ENCODE measurements around the gene PARD3B. TPM values are rescaled to one million over a fixed set of nuclear protein-coding genes. Genes with fewer than 3 reads are reported as not detected.
A peak's percentile ranks its signal among the peaks of the same experiment; 100 is the strongest.

PARD3B gene
- total RNA-seq, 4 donors from 2014 or later, result 32.6 to 65.7 (median 38.6) TPM

DNA sequence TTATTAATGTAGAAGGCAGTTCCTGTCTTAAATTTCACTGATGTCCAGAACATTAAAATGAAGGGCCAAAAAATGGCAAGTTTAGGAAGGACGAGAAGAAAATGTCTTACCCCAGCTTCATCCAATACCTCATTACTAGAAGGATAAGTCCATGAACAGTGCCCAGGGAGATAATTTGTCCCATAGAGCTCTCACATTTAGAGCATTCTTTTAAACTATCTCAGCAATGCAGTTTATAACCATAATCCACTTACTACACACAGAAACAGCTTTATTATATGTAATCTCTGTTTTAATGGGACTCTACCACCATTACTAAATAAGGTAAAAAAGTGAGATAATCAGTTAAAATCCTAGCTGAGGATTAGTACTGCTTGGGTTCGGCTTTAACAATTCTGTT lies 142.5 kb downstream of the PARD3B start:
- DNase-seq, result no peak
- TF ChIP-seq POLR2A (IDR thresholded peaks at IDR 0.05), result no peak
- TF ChIP-seq POLR2AphosphoS5 (IDR thresholded peaks at IDR 0.05), result no peak
- TF ChIP-seq CTCF (IDR thresholded peaks at IDR 0.05), result no peak
- no peak for TF ChIP-seq EP300 (IDR thresholded peaks at IDR 0.05; ENCODE audit: low read depth)
- intact Hi-C loops (cut with DNase I; ENCODE audit: low total_unique reads) (loop anchor here (10.0 kb wide), 2 partner anchors 233 to 987 kb away; no protein-coding TSS in a partner anchor), in situ Hi-C loops (cut with MboI; ENCODE audit: low pct_ligation_motif_present in 1 of 4, low pct_unique_long_range_greater_than_20kb in 1 of 4, low sequenced_read_pairs in 3 of 4) (loop anchor here in 1 of 4 donors (25.0 kb wide), 1 partner anchor 350 kb away; no protein-coding TSS in a partner anchor)
- Histone ChIP-seq H3K9me3 (no peaks in the 10 kb centered on the region), H3K27ac (no peak overlapping the region), H3K27me3 (no peaks in the 10 kb centered on the region), H3K4me1 (peaks cover 0 to 15% (median 0%) of the 10 kb centered on the region in 4 donors), H3K36me3 (no peaks in the 10 kb centered on the region), H3K4me3 (no peak overlapping the region)
- 52 to 62% methylated on average over 2 of the region's 2 CpGs for WGBS, 2 donors (ENCODE audit: low coverage in 1 of 2)

DNA sequence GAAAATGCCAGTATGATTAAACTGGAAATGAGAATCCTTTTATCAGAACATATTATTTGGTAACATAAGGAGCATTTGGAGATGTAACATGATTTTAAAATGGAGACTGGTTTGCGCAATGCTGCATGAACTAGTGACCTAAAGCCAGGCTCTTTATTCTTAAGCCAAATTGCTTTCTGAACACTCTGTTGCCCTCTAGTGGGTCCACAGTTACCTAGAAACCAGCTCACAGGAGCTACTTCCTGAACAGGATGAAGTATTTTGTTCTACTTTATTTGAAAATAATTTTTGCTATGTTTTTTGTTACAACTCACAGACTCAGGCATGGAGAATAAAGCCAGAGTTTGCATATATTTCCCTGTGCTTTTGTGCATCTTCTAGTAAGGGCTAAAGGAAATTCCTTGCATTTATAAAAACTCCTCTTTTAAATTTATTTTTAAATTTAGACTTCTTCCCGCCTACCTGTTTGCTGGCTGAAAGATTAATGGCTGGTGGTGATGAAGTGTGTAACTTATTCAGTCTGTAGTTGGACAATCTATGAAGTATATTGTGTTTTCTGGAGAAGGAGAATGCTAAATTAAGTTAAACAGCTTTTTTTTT lies 146.7 kb downstream of the PARD3B start:
- Histone ChIP-seq H3K27me3 (no peaks in the 10 kb centered on the region), H3K4me3 (no peak overlapping the region), H3K9me3 (no peaks in the 10 kb centered on the region), H3K4me1 (peaks cover 0 to 19% (median 0%) of the 10 kb centered on the region in 4 donors), H3K27ac (no peak overlapping the region), H3K36me3 (no peaks in the 10 kb centered on the region)
- peak; percentile 39 for DNase-seq
- WGBS, 2 donors (ENCODE audit: low coverage in 1 of 2), result 61 to 64% methylated on average over 2 of the region's 2 CpGs
- intact Hi-C loops (cut with DNase I; ENCODE audit: low total_unique reads) (loop anchor here (10.0 kb wide), 1 partner anchor 367 kb away; no protein-coding TSS in a partner anchor), in situ Hi-C loops (cut with MboI; ENCODE audit: low pct_ligation_motif_present in 1 of 4, low pct_unique_long_range_greater_than_20kb in 1 of 4, low sequenced_read_pairs in 3 of 4) (loop anchor here (10.0 to 25.0 kb wide), 2 partner anchors 355 to 367 kb away; no protein-coding TSS in a partner anchor)
- TF ChIP-seq POLR2A (IDR thresholded peaks at IDR 0.05) (no peak), CTCF (IDR thresholded peaks at IDR 0.05) (peak; percentile 58 to 76 (median 66)), POLR2AphosphoS5 (IDR thresholded peaks at IDR 0.05) (peak in 1 of 3 donors; percentile 14)

DNA sequence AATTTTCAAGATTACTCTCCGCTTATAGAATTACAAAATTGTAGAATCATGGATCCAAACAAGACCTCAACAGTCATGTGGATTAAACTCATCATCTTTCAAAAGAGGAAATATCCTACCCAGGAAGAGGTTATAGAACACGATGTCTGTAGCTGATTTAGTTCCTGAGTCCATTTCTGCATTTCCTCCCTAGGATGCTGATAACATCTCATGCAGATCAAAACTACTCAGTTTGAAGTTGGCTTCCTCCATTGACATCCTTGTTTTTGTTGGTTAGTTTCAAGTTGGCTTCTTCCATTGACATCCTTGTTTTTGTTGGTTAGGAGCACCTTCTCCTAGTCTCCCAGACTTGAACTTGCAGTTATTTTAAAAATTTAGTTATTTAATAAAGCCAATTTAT lies 147.5 kb downstream of the PARD3B start:
- no peak overlapping the region for H3K27ac ChIP-seq
- no peak for TF ChIP-seq POLR2AphosphoS5 (IDR thresholded peaks at IDR 0.05)
- no peak for TF ChIP-seq EP300 (IDR thresholded peaks at IDR 0.05; ENCODE audit: low read depth)
- TF ChIP-seq POLR2A (IDR thresholded peaks at IDR 0.05), result no peak
- TF ChIP-seq CTCF (IDR thresholded peaks at IDR 0.05), result no peak

GRCh38 chr2:204693262-204693661 lies 148.0 kb downstream of the PARD3B start:
- WGBS, 2 donors (ENCODE audit: low coverage in 1 of 2), result 45 to 61% methylated on average over 3 of the region's 3 CpGs
- no peaks in the 10 kb centered on the region for H3K27me3 ChIP-seq
- H3K27ac ChIP-seq, result no peak overlapping the region
- no peak overlapping the region for H3K4me3 ChIP-seq
- in situ Hi-C loops (cut with MboI; ENCODE audit: low pct_ligation_motif_present in 1 of 4, low pct_unique_long_range_greater_than_20kb in 1 of 4, low sequenced_read_pairs in 3 of 4) (loop anchor here (10.0 to 25.0 kb wide), 2 partner anchors 356 to 368 kb away; no protein-coding TSS in a partner anchor), intact Hi-C loops (cut with DNase I; ENCODE audit: low total_unique reads) (loop anchor here (10.0 kb wide), 1 partner anchor 368 kb away; no protein-coding TSS in a partner anchor)
- no peak for DNase-seq
- no peaks in the 10 kb centered on the region for H3K9me3 ChIP-seq
- no peaks in the 10 kb centered on the region for H3K36me3 ChIP-seq
- TF ChIP-seq EP300 (IDR thresholded peaks at IDR 0.05; ENCODE audit: low read depth), result no peak
- no peak for TF ChIP-seq POLR2A (IDR thresholded peaks at IDR 0.05)
- TF ChIP-seq CTCF (IDR thresholded peaks at IDR 0.05), result no peak
- no peak for TF ChIP-seq POLR2AphosphoS5 (IDR thresholded peaks at IDR 0.05)
- peaks cover 0 to 10% (median 0%) of the 10 kb centered on the region in 4 donors for H3K4me1 ChIP-seq

More for the DNA sequence above, 147.5 kb downstream of the PARD3B start:
- no peaks in the 10 kb centered on the region for H3K27me3 ChIP-seq
- H3K4me1 ChIP-seq, result peaks cover 0 to 12% (median 0%) of the 10 kb centered on the region in 4 donors
- WGBS, 2 donors (ENCODE audit: low coverage in 1 of 2), result 68 to 80% methylated on average over 2 of the region's 2 CpGs
- no peaks in the 10 kb centered on the region for H3K9me3 ChIP-seq
- H3K4me3 ChIP-seq, result no peak overlapping the region
- in situ Hi-C loops (cut with MboI; ENCODE audit: low pct_ligation_motif_present in 1 of 4, low pct_unique_long_range_greater_than_20kb in 1 of 4, low sequenced_read_pairs in 3 of 4) (loop anchor here (10.0 to 25.0 kb wide), 2 partner anchors 355 to 368 kb away; no protein-coding TSS in a partner anchor), intact Hi-C loops (cut with DNase I; ENCODE audit: low total_unique reads) (loop anchor here (10.0 kb wide), 1 partner anchor 368 kb away; no protein-coding TSS in a partner anchor)
- no peak for DNase-seq
- H3K36me3 ChIP-seq, result no peaks in the 10 kb centered on the region

All from transverse colon (tissue), 4 donors.